Measurements from ENCODE around the gene XAF1.
"Not testable (repeated sequence)": the region's sequence is repeated elsewhere in the genome, so short reads cannot be mapped to it uniquely, and the experiment has no call there.

The XAF1 gene

GRCh38 chr17:6729531-6729930 is 26.3 kb upstream of the XAF1 start:
- Histone ChIP-seq H2AFZ (ENCODE audit: low read length) (no peak overlapping the region), H4K20me1 (ENCODE audit: insufficient read depth, low read length) (no peaks in the 10 kb centered on the region), H3K27ac (ENCODE audit: low read depth, low read length, poor library complexity, severe bottlenecking) (no peak overlapping the region), H3K4me3 (ENCODE audit: low read depth, low read length, poor library complexity, severe bottlenecking) (no peak overlapping the region), H3K4me1 (ENCODE audit: insufficient read depth, low read length, severe bottlenecking) (no peaks in the 10 kb centered on the region), H3K4me2 (ENCODE audit: low read length) (no peak overlapping the region), H3K27me3 (ENCODE audit: insufficient read depth, low read length) (no peaks in the 10 kb centered on the region), H3K9me2 (ENCODE audit: low read depth, low read length) (no peaks in the 10 kb centered on the region), H3K9me3 (ENCODE audit: low read length) (no peaks in the 10 kb centered on the region), H3K9ac (ENCODE audit: low read length) (no peak overlapping the region), H3K36me3 (ENCODE audit: insufficient read depth, low read length) (no peaks in the 10 kb centered on the region), H3F3A (ENCODE audit: insufficient read depth, low read length) (no peaks in the 10 kb centered on the region), H3K79me2 (ENCODE audit: insufficient read depth, low read length) (no peaks in the 10 kb centered on the region)
- TF ChIP-seq, protein P1, sequence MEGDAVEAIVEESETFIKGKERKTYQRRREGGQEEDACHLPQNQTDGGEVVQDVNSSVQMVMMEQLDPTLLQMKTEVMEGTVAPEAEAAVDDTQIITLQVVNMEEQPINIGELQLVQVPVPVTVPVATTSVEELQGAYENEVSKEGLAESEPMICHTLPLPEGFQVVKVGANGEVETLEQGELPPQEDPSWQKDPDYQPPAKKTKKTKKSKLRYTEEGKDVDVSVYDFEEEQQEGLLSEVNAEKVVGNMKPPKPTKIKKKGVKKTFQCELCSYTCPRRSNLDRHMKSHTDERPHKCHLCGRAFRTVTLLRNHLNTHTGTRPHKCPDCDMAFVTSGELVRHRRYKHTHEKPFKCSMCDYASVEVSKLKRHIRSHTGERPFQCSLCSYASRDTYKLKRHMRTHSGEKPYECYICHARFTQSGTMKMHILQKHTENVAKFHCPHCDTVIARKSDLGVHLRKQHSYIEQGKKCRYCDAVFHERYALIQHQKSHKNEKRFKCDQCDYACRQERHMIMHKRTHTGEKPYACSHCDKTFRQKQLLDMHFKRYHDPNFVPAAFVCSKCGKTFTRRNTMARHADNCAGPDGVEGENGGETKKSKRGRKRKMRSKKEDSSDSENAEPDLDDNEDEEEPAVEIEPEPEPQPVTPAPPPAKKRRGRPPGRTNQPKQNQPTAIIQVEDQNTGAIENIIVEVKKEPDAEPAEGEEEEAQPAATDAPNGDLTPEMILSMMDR (IDR thresholded peaks at IDR 0.05; ENCODE audit: low read length) = no peak
- TF ChIP-seq EZH2 (IDR thresholded peaks at IDR 0.05; ENCODE audit: borderline replicate concordance, low read length) = no peak

GRCh38 chr17:6746665-6747064 is 9.2 kb upstream of the XAF1 start:
- not testable (repeated sequence) for H3K27me3 ChIP-seq (ENCODE audit: insufficient read depth, low read length); H2AFZ ChIP-seq (ENCODE audit: low read length); H3K27ac ChIP-seq (ENCODE audit: low read depth, low read length, poor library complexity, severe bottlenecking)

GRCh38 chr17:6748617-6749016 is 7.2 kb upstream of the XAF1 start:
- H3K36me3 ChIP-seq (ENCODE audit: insufficient read depth, low read length) = no peaks in the 10 kb centered on the region
- H3K79me2 ChIP-seq (ENCODE audit: insufficient read depth, low read length) = no peaks in the 10 kb centered on the region
- no peaks in the 10 kb centered on the region for H3K27me3 ChIP-seq (ENCODE audit: insufficient read depth, low read length)
- no peaks in the 10 kb centered on the region for H3K4me1 ChIP-seq (ENCODE audit: insufficient read depth, low read length, severe bottlenecking)
- H3K4me2 ChIP-seq (ENCODE audit: low read length) = no peak overlapping the region
- H3F3A ChIP-seq (ENCODE audit: insufficient read depth, low read length) = no peaks in the 10 kb centered on the region
- no peak overlapping the region for H3K4me3 ChIP-seq (ENCODE audit: low read depth, low read length, poor library complexity, severe bottlenecking)
- H3K9me2 ChIP-seq (ENCODE audit: low read depth, low read length) = no peaks in the 10 kb centered on the region
- no peak overlapping the region for H2AFZ ChIP-seq (ENCODE audit: low read length)
- H3K27ac ChIP-seq (ENCODE audit: low read depth, low read length, poor library complexity, severe bottlenecking) = no peak overlapping the region
- no peaks in the 10 kb centered on the region for H3K9me3 ChIP-seq (ENCODE audit: low read length)
- TF ChIP-seq EZH2 (IDR thresholded peaks at IDR 0.05; ENCODE audit: borderline replicate concordance, low read length) = no peak
- TF ChIP-seq, protein P1 (IDR thresholded peaks at IDR 0.05; ENCODE audit: low read length) = no peak
- H3K9ac ChIP-seq (ENCODE audit: low read length) = no peak overlapping the region
- H4K20me1 ChIP-seq (ENCODE audit: insufficient read depth, low read length) = no peaks in the 10 kb centered on the region

More at GRCh38 chr17:6746665-6747064, 9.2 kb upstream of the XAF1 start:
- H3K4me1 ChIP-seq (ENCODE audit: insufficient read depth, low read length, severe bottlenecking); H3K9me3 ChIP-seq (ENCODE audit: low read length); H3K36me3 ChIP-seq (ENCODE audit: insufficient read depth, low read length); H3K9me2 ChIP-seq (ENCODE audit: low read depth, low read length); H3K4me2 ChIP-seq (ENCODE audit: low read length); H3K4me3 ChIP-seq (ENCODE audit: low read depth, low read length, poor library complexity, severe bottlenecking); H3K79me2 ChIP-seq (ENCODE audit: insufficient read depth, low read length); H4K20me1 ChIP-seq (ENCODE audit: insufficient read depth, low read length); H3F3A ChIP-seq (ENCODE audit: insufficient read depth, low read length); H3K9ac ChIP-seq (ENCODE audit: low read length): not testable (repeated sequence)

DNA sequence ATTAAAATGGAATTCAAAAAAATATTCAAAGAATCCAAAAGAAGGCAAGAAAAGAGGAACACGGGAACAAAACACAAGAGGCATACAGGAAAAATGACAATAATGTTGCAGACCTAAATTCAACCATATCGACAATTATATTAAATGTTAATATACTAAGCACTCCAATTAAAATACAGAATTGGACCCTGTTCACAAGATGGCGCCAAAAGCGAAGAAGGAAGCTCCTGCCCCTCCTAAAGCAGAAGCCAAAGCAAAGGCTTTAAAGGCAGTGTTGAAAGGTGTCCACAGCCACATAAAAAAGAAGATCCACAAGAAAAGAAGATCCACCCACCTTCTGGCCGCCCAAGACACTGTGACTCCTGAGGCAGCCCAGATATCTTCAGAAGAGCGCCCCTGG is 6.3 kb upstream of the XAF1 start:
- no peaks in the 10 kb centered on the region for H3K79me2 ChIP-seq (ENCODE audit: insufficient read depth, low read length)
- no peak overlapping the region for H3K9ac ChIP-seq (ENCODE audit: low read length)
- no peak for TF ChIP-seq EZH2 (IDR thresholded peaks at IDR 0.05; ENCODE audit: borderline replicate concordance, low read length)
- TF ChIP-seq, protein P1 (IDR thresholded peaks at IDR 0.05; ENCODE audit: low read length) = peak; percentile 22; the same call in 1 of the 2 replicates
- H3K27me3 ChIP-seq (ENCODE audit: insufficient read depth, low read length) = no peaks in the 10 kb centered on the region
- no peaks in the 10 kb centered on the region for H3F3A ChIP-seq (ENCODE audit: insufficient read depth, low read length)
- no peaks in the 10 kb centered on the region for H3K36me3 ChIP-seq (ENCODE audit: insufficient read depth, low read length)
- no peaks in the 10 kb centered on the region for H3K4me1 ChIP-seq (ENCODE audit: insufficient read depth, low read length, severe bottlenecking)
- H2AFZ ChIP-seq (ENCODE audit: low read length) = no peak overlapping the region
- H4K20me1 ChIP-seq (ENCODE audit: insufficient read depth, low read length) = no peaks in the 10 kb centered on the region
- H3K4me3 ChIP-seq (ENCODE audit: low read depth, low read length, poor library complexity, severe bottlenecking) = no peak overlapping the region
- H3K27ac ChIP-seq (ENCODE audit: low read depth, low read length, poor library complexity, severe bottlenecking) = no peak overlapping the region
- no peak overlapping the region for H3K4me2 ChIP-seq (ENCODE audit: low read length)
- H3K9me3 ChIP-seq (ENCODE audit: low read length) = no peaks in the 10 kb centered on the region
- H3K9me2 ChIP-seq (ENCODE audit: low read depth, low read length) = no peaks in the 10 kb centered on the region

All from OCI-LY1 (cell line).